ENCODE results near the gene AFDN. TPM values are rescaled to one million over a fixed set of nuclear protein-coding genes. Genes with fewer than 3 reads are reported as not detected.

Gene AFDN
- total and polyA plus RNA-seq, 2 experiments from 2014 or later, result 66.9 to 200 TPM

- no peak overlapping the region for H3K27ac Mint-ChIP-seq
- H3K27me3 Mint-ChIP-seq (ENCODE audit: insufficient read depth, low read depth, poor library complexity), result peaks cover 3% of the 10 kb centered on the region
- ATAC-seq (no peak), DNase-seq (ENCODE audit: low spot score) (no peak)
- no peaks in the 10 kb centered on the region for H4K20me1 ChIP-seq (replicated peaks; ENCODE audit: insufficient read depth)
- no peak overlapping the region for H3K4me3 ChIP-seq
- H3F3A ChIP-seq (replicated peaks; ENCODE audit: low read depth), result no peaks in the 10 kb centered on the region
- peaks cover 15% of the 10 kb centered on the region for H3K4me1 ChIP-seq (ENCODE audit: insufficient read depth)
- no peaks in the 10 kb centered on the region for H3K79me2 ChIP-seq (replicated peaks; ENCODE audit: insufficient read depth)
- TF ChIP-seq EZH2 (IDR thresholded peaks at IDR 0.05; ENCODE audit: low read depth, unreplicated experiment) (no peak), JUNB (IDR thresholded peaks at IDR 0.05; ENCODE audit: unreplicated experiment) (no peak), EZH2phosphoT487 (IDR thresholded peaks at IDR 0.05; ENCODE audit: unreplicated experiment) (no peak), REST (IDR thresholded peaks at IDR 0.05; ENCODE audit: unreplicated experiment) (no peak), ZNF462 (CRISPR knock-in tag; IDR thresholded peaks at IDR 0.05) (no peak), ETS1 (IDR thresholded peaks at IDR 0.05) (no peak), ZNF331 (CRISPR knock-in tag; IDR thresholded peaks at IDR 0.05; ENCODE audit: low read depth) (no peak), POLR2AphosphoS5 (IDR thresholded peaks at IDR 0.05; ENCODE audit: low read depth) (no peak), STAT1 (IDR thresholded peaks at IDR 0.05; ENCODE audit: unreplicated experiment) (no peak), NANOG (IDR thresholded peaks at IDR 0.05; ENCODE audit: borderline replicate concordance) (no peak), CREB1 (CRISPR knock-in tag; IDR thresholded peaks at IDR 0.05; ENCODE audit: low read depth) (no peak)
- H3K9me2 ChIP-seq (ENCODE audit: insufficient read depth), result no peaks in the 10 kb centered on the region
- no peaks in the 10 kb centered on the region for H3K27me3 ChIP-seq (ENCODE audit: insufficient read depth)
- no peak overlapping the region for H3K27ac ChIP-seq (ENCODE audit: low read depth)
- H3K4me2 ChIP-seq, result no peak overlapping the region
- H3K36me3 ChIP-seq (ENCODE audit: insufficient read depth), result no peaks in the 10 kb centered on the region
- H3K4me1 Mint-ChIP-seq, result peaks cover 7% of the 10 kb centered on the region
- no peaks in the 10 kb centered on the region for H3K36me3 Mint-ChIP-seq (ENCODE audit: low read depth)
- H3K4me3 Mint-ChIP-seq, result no peak overlapping the region
- no peak overlapping the region for H2AFZ ChIP-seq
- H3K9me3 Mint-ChIP-seq, result no peaks in the 10 kb centered on the region; the same call in 2 of the 3 replicates
Observed at GRCh38 chr6:167812088-167812487, 14.6 kb upstream of the AFDN start.
